AG04450 (cell line): Measurements from ENCODE around the gene UBXN10. TPM values are rescaled to one million over a fixed set of nuclear protein-coding genes. Genes with fewer than 3 reads are reported as not detected.

Experiments used
- CTCF ChIA-PET: fragments of 300-600, 350-600 bp; formaldehyde crosslinking; extraction: SDS; loops from one replicate; lab custom pipeline; 2022; ENCODE audit warnings: antibody characterized with exemption, inconsistent platforms; lab: Charles Lee
- POLR2A ChIA-PET: fragments of 350-600 bp; formaldehyde crosslinking; extraction: SDS; loops from one replicate; lab custom pipeline; 2021; ENCODE audit warnings: antibody characterized with exemption, inconsistent platforms; lab: Yijun Ruan, JAX
- DNase-seq: peaks from one replicate; pipeline ENCODE4 v3.0.0-alpha.2; 2011; ENCODE audit warnings: low read depth, low spot score
- H3K27ac ChIP-seq: one replicate; pipeline ENCODE4 v1.5.1; 2012; ENCODE audit warnings: low read depth, low read length, control low read depth
- H3K27me3 ChIP-seq: one replicate; pipeline ENCODE4 v1.6.0; 2012; ENCODE audit warnings: low read length; ENCODE audit not compliant: control insufficient read depth, insufficient read depth
- H3K4me3 ChIP-seq: 2 replicates; pipeline ENCODE4 v1.5.1; 2011; ENCODE audit warnings: mild to moderate bottlenecking, low read depth, low read length, control low read depth
- H3K9me3 ChIP-seq: 2 replicates; pipeline ENCODE4 v1.5.1; 2012; ENCODE audit warnings: low read length; ENCODE audit not compliant: control insufficient read depth, insufficient read depth
- polyA minus RNA-seq: library from RNA; depleted of rRNA, polyadenylated mRNA; stranded (reverse); fragments of >200 nt; gene quantifications from 2 replicates; pipeline ENCODE4 v1.2.3, GENCODE V29; 2011; rRNA and poly(A)+ RNA removed
- polyA plus RNA-seq: library from polyadenylated mRNA; depleted of rRNA; stranded (reverse); fragments of >200 nt; gene quantifications from 2 replicates; pipeline ENCODE4 v1.2.3, GENCODE V29; 2011; rRNA removed
- TF ChIP-seq, protein P1 (sequence below): IDR thresholded peaks from 2 replicates; pipeline ENCODE4 v1.5.1; 2011; ENCODE audit warnings: low read depth, low read length, control low read depth, inconsistent platforms

The UBXN10 gene, protein sequence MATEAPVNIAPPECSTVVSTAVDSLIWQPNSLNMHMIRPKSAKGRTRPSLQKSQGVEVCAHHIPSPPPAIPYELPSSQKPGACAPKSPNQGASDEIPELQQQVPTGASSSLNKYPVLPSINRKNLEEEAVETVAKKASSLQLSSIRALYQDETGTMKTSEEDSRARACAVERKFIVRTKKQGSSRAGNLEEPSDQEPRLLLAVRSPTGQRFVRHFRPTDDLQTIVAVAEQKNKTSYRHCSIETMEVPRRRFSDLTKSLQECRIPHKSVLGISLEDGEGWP
- polyA plus RNA-seq (not detected in 2 replicates), polyA minus RNA-seq (not detected in 2 replicates)

DNA sequence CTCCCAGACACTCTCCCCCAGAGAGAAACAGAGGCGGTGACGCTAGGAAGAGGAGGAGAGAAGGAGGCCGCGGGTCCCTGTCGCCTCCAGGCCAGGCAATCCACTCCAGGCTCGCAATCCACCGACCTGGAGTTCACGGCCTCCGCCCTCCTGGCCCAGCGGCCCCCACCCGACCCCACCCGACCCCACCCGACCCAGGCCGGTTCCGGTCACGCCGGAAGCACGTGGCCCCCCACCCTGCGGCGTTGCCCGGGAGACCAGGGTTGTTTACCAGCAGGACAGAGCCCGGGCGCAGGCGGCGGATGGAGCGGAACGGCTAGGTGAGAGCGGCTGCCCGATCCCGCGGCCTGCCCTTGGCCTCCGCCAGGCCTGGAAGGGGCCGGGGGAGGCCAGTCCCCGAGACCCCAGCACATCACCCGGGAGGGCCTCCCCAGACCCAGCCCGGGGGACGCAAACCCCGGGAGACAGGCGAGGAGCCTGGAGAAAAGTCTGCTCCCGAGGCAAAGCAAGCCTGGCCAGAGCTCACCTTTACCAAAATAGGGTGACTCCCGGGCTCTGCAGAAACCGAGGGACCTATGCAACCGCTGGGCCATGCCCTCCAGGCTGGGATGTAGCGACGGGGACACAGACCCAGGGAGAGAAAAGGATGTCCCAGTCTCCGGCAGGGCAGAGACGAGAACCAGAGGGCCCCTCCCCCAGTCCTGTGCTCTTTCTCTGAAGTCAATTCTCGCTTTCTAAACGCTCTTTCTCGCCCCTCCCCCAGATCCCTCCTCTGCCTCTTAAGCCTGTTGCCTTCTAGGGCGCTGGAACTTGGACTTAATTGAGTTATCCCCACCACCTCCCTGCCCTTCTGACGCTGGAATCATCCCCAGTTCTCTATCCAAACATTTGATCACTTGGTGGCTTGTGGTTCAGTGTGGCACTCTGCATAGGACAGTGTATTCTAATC, at the start of gene UBXN10, which contains the start of gene PLA2G2C:
Gene UBXN10 (plus strand): TSS at position 263 of the 949 bp plus-strand sequence. CDS start 4,466 bp downstream, outside the sequence.
Gene PLA2G2C (minus strand): TSS at position 685 of the 949 bp plus-strand sequence. CDS start 9,155 bp downstream, outside the sequence.
- no peak within 1 kb of the TSS for H3K4me3 ChIP-seq
- DNase-seq = no peak
- no peak within 1 kb of the TSS for H3K27ac ChIP-seq
- ChIA-PET CTCF (no interaction called here), POLR2A (no interaction called here)
- H3K27me3 ChIP-seq = peaks cover 61% of the 10 kb centered on the region
- TF ChIP-seq, protein P1, sequence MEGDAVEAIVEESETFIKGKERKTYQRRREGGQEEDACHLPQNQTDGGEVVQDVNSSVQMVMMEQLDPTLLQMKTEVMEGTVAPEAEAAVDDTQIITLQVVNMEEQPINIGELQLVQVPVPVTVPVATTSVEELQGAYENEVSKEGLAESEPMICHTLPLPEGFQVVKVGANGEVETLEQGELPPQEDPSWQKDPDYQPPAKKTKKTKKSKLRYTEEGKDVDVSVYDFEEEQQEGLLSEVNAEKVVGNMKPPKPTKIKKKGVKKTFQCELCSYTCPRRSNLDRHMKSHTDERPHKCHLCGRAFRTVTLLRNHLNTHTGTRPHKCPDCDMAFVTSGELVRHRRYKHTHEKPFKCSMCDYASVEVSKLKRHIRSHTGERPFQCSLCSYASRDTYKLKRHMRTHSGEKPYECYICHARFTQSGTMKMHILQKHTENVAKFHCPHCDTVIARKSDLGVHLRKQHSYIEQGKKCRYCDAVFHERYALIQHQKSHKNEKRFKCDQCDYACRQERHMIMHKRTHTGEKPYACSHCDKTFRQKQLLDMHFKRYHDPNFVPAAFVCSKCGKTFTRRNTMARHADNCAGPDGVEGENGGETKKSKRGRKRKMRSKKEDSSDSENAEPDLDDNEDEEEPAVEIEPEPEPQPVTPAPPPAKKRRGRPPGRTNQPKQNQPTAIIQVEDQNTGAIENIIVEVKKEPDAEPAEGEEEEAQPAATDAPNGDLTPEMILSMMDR = no peak
- no peaks in the 10 kb centered on the region for H3K9me3 ChIP-seq

DNA sequence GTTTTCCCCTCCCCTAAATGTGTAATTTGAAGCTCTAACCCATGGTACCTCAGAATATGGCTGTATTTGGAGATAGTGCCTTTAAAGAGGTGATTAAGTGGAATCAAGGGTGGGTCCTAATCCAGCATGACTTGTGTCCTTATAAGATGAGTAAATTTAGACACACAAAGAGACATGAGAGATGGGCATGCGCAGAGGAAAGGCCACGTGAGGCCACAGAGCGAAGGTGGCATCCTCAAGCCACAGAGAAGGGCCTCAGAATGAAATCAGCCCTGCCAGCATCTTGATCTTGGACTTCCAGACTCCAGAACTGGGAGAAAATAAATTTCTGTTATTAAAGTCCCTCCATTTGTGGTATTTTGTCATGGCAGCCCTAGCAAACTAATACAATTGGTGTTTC, 49.6 kb upstream of the UBXN10 start:
- Histone ChIP-seq H3K4me3 (no peak overlapping the region), H3K27ac (no peak overlapping the region), H3K9me3 (no peaks in the 10 kb centered on the region), H3K27me3 (peaks cover 16% of the 10 kb centered on the region)
- POLR2A ChIA-PET = no interaction called here
- CTCF ChIA-PET = no interaction called here
- DNase-seq = no peak
- TF ChIP-seq, protein P1 = no peak

DNA sequence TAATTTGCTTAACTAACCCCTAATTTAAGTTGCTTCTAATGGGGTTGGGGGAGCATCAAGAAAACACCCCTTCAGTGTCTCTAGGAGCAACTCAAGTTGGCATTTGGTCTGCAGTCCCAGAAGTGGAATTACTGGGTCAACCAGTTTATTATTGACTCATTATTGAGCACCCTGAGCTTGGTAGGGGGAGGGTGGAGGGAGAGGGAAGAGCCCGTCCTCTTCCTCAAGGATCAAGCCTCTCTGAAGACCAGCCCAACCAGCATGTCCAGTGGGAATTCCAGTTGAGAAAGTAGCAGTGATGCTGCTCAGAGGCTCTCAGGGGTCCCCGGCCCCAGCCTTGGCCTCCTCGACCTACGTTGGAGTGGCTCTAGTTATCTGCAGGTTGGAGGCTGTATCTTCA, 48.8 kb upstream of the UBXN10 start:
- Histone ChIP-seq H3K4me3 (no peak overlapping the region), H3K27me3 (peaks cover 16% of the 10 kb centered on the region), H3K9me3 (no peaks in the 10 kb centered on the region), H3K27ac (no peak overlapping the region)
- no peak for DNase-seq
- ChIA-PET CTCF (no interaction called here), POLR2A (no interaction called here)
- TF ChIP-seq, protein P1 = no peak

DNA sequence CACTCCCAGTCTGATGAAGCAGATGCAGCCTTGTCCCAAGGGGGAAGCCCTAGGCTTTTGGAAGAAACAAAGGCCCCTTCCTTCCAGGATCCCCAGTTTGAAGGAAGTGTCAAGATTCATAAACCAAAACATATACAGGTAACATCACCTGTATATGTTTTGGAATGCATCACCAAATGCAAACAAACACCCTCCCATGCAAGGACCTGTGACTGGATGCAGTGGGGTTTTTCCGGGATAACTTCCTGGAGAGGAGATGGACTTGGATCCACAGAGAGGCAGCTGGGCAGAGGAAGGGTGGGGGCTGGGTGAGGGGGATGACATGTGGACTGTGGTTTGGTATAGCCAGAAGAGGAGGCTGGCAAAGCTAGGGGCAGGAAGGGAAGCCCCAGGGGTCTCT, 48.3 kb upstream of the UBXN10 start:
- H3K27ac ChIP-seq = no peak overlapping the region
- H3K9me3 ChIP-seq = no peaks in the 10 kb centered on the region
- POLR2A ChIA-PET = no interaction called here
- CTCF ChIA-PET = no interaction called here
- peaks cover 18% of the 10 kb centered on the region for H3K27me3 ChIP-seq
- no peak for DNase-seq
- TF ChIP-seq, protein P1 = no peak
- H3K4me3 ChIP-seq = no peak overlapping the region
